ENCODE measurements around the gene BACH2.

The BACH2 gene

DNA sequence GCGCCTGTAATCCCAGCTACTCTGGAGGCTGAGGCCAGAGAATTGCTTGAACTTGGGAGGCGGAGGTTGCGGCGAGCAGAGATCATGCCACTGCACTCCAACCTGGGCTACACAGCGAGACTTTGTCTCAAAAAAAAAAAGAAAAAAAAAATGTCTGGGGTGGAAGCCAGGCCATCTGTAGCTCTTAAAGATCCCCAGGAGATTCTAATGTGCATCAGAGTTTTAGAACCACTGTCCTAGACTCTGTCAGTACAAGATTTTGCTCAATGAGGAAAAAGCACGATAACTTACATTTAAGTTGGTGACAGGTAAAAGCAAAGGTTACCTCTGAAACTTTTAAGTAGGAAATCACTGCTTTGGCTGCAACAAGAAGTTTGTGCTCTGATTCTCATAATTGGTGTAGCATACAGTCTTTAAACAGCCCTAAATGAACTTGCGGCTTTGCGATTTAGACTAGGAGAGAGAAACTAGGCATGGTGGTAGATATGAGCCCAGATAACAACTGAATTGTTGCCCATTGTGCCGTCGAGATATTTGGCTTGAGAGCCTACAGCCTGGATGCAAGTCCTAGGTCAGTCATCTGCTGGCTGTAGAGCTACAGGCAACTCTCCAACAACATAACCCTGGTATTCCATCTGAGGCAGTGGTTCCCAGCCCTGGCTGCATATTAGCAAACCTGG lies 67.2 kb downstream of the BACH2 start:
- TF ChIP-seq FOXP2 (optimal IDR thresholded peaks at IDR 0.05; ENCODE audit: borderline replicate concordance, extremely low read depth, extremely low read length, insufficient read depth) (no peak), TAF1 (IDR thresholded peaks at IDR 0.05; ENCODE audit: borderline replicate concordance, insufficient read depth, low read length) (no peak), POLR2AphosphoS5 (IDR thresholded peaks at IDR 0.05; ENCODE audit: low read depth, low read length) (no peak; the same call in 1 of the 2 replicates)

DNA sequence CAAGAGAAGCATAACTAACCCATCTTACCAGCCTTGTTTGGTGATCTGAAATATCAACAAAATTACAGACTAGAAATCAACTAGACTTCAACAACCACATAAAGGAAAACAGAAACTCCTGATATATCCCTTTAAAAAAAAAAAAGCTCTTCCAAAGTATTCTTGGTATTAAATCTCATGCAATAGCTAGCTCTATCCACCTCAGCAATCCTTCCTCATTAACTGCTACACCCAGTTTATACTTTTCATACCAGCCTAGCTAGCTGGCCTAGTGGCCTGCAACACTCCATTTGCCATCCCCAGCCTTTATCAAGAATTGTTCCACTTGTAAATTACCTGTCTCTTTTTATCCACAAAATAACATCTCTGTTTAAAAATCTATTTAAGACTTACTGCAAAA lies 69.0 kb downstream of the BACH2 start:
- TF ChIP-seq, protein P1, sequence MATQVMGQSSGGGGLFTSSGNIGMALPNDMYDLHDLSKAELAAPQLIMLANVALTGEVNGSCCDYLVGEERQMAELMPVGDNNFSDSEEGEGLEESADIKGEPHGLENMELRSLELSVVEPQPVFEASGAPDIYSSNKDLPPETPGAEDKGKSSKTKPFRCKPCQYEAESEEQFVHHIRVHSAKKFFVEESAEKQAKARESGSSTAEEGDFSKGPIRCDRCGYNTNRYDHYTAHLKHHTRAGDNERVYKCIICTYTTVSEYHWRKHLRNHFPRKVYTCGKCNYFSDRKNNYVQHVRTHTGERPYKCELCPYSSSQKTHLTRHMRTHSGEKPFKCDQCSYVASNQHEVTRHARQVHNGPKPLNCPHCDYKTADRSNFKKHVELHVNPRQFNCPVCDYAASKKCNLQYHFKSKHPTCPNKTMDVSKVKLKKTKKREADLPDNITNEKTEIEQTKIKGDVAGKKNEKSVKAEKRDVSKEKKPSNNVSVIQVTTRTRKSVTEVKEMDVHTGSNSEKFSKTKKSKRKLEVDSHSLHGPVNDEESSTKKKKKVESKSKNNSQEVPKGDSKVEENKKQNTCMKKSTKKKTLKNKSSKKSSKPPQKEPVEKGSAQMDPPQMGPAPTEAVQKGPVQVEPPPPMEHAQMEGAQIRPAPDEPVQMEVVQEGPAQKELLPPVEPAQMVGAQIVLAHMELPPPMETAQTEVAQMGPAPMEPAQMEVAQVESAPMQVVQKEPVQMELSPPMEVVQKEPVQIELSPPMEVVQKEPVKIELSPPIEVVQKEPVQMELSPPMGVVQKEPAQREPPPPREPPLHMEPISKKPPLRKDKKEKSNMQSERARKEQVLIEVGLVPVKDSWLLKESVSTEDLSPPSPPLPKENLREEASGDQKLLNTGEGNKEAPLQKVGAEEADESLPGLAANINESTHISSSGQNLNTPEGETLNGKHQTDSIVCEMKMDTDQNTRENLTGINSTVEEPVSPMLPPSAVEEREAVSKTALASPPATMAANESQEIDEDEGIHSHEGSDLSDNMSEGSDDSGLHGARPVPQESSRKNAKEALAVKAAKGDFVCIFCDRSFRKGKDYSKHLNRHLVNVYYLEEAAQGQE (IDR thresholded peaks at IDR 0.05; ENCODE audit: insufficient read depth in 1 of 2, low read depth in 2 of 2, low read length in 2 of 2) = no peak
- TF ChIP-seq POLR2AphosphoS5 (IDR thresholded peaks at IDR 0.05; ENCODE audit: low read depth, low read length) (no peak), SIN3A (IDR thresholded peaks at IDR 0.05; ENCODE audit: borderline replicate concordance, insufficient read depth, low read length) (no peak), TAF1 (IDR thresholded peaks at IDR 0.05; ENCODE audit: borderline replicate concordance, insufficient read depth, low read length) (no peak), FOXP2 (optimal IDR thresholded peaks at IDR 0.05; ENCODE audit: borderline replicate concordance, extremely low read depth, extremely low read length, insufficient read depth) (no peak)

DNA sequence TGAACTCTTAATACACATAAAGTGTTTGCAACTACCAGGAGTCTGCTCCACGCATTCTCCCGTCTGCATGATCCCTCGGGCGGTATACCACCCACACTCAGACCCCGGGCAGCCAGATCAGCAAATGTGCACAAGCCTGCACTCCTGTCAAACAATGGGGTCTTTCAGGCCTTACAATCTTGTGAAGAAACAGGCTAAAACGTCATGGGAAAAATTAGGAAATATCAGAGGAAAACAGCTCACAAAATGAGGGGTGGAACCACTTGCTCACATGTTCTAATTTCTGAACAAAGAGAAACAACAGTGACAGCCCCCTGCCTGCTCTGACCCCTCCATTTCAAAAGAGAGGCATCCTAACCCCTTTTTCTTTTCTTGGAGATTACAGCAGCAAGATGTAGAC lies 69.4 kb downstream of the BACH2 start:
- TF ChIP-seq SIN3A (IDR thresholded peaks at IDR 0.05; ENCODE audit: borderline replicate concordance, insufficient read depth, low read length) = no peak
- TF ChIP-seq FOXP2 (optimal IDR thresholded peaks at IDR 0.05; ENCODE audit: borderline replicate concordance, extremely low read depth, extremely low read length, insufficient read depth) = no peak
- TF ChIP-seq TAF1 (IDR thresholded peaks at IDR 0.05; ENCODE audit: borderline replicate concordance, insufficient read depth, low read length) = no peak
- TF ChIP-seq POLR2AphosphoS5 (IDR thresholded peaks at IDR 0.05; ENCODE audit: low read depth, low read length) = no peak; the same call in 1 of the 2 replicates
- TF ChIP-seq, protein P1 (IDR thresholded peaks at IDR 0.05; ENCODE audit: insufficient read depth in 1 of 2, low read depth in 2 of 2, low read length in 2 of 2) = no peak

DNA sequence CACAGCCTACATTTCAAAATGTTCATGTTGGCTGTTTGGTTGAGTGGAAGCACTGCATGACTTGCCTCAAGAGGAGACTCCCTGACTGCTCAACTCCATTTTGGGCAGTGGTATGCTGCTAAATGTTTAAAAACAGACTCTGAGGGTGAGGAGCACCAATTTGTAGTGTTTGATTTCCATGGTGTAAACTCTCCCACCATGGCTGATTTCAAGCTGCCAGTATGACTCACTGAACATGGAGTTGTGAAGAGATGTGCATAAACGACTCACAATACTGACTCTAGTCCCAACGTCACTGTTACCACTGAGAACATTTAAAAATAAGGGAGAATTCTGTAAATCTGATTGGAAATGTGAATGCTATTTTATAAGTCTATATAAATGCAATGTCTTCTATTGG lies 70.4 kb downstream of the BACH2 start:
- TF ChIP-seq FOXP2 (optimal IDR thresholded peaks at IDR 0.05; ENCODE audit: borderline replicate concordance, extremely low read depth, extremely low read length, insufficient read depth) (no peak), TAF1 (IDR thresholded peaks at IDR 0.05; ENCODE audit: borderline replicate concordance, insufficient read depth, low read length) (no peak), POLR2AphosphoS5 (IDR thresholded peaks at IDR 0.05; ENCODE audit: low read depth, low read length) (no peak; the same call in 1 of the 2 replicates), SIN3A (IDR thresholded peaks at IDR 0.05; ENCODE audit: borderline replicate concordance, insufficient read depth, low read length) (no peak)
- TF ChIP-seq, protein P1 (IDR thresholded peaks at IDR 0.05; ENCODE audit: insufficient read depth in 1 of 2, low read depth in 2 of 2, low read length in 2 of 2) = no peak

DNA sequence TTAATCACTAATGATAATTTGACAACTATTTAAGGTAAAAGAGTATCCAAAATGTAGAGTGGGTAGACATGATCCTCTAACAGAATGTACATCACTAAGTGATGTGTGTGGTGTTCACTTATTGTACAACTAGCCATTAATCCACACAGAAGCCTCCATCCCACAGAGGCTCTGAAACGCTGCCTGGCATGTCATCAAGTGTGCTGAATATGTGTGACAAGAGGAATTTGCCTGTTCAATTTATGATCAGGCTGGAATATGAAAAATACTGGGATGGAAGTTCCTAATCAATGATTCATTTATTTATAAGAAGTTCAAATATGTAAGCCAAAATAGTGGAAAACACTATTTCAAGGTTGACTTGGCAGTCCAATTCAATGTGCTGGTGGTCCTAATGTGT lies 72.4 kb downstream of the BACH2 start:
- TF ChIP-seq FOXP2 (optimal IDR thresholded peaks at IDR 0.05; ENCODE audit: borderline replicate concordance, extremely low read depth, extremely low read length, insufficient read depth) (no peak), POLR2AphosphoS5 (IDR thresholded peaks at IDR 0.05; ENCODE audit: low read depth, low read length) (no peak), SIN3A (IDR thresholded peaks at IDR 0.05; ENCODE audit: borderline replicate concordance, insufficient read depth, low read length) (no peak), TAF1 (IDR thresholded peaks at IDR 0.05; ENCODE audit: borderline replicate concordance, insufficient read depth, low read length) (no peak)
- TF ChIP-seq, protein P1 (IDR thresholded peaks at IDR 0.05; ENCODE audit: insufficient read depth in 1 of 2, low read depth in 2 of 2, low read length in 2 of 2) = no peak

All from PFSK-1 (cell line).